Liver (tissue), 9 donors: ENCODE data around the gene TBX6. TPM values are rescaled to one million over a fixed set of nuclear protein-coding genes. Genes with fewer than 3 reads are reported as not detected.

Experiments
- DNase-seq: peaks from one replicate; pipeline ENCODE4 v3.0.0-alpha.2; 2017; ENCODE audit warnings: low spot score
- H3K27ac ChIP-seq, 2 donors: one replicate each; pipeline ENCODE4 v1.7.0; 2013; ENCODE audit warnings: inconsistent platforms in 2 of 2, low read length in 2 of 2, control low read depth in 1 of 2, low read depth in 1 of 2, mild to moderate bottlenecking in 1 of 2
- H3K27me3 ChIP-seq, 4 donors: one replicate each; pipeline versions ENCODE4 v1.6.1 to v1.7.0; 2013; ENCODE audit warnings: low read length in 3 of 4, inconsistent platforms in 1 of 4, mild to moderate bottlenecking in 1 of 4, moderate library complexity in 1 of 4; ENCODE audit not compliant: control insufficient read depth in 4 of 4, insufficient read depth in 4 of 4
- H3K36me3 ChIP-seq, 4 donors: one replicate each; pipeline versions ENCODE4 v1.6.1 to v1.7.0; 2013; ENCODE audit warnings: low read length in 3 of 4, mild to moderate bottlenecking in 3 of 4, low read depth in 1 of 4, moderate library complexity in 1 of 4; ENCODE audit not compliant: control insufficient read depth in 4 of 4, insufficient read depth in 3 of 4
- H3K4me1 ChIP-seq, 4 donors: one replicate each; pipeline versions ENCODE4 v1.6.1 to v1.7.0; 2013; ENCODE audit warnings: low read length in 3 of 4, mild to moderate bottlenecking in 3 of 4, moderate library complexity in 1 of 4; ENCODE audit not compliant: control insufficient read depth in 4 of 4, insufficient read depth in 4 of 4
- H3K4me3 ChIP-seq, 3 donors: one replicate each; pipeline versions ENCODE4 v1.6.1 to v1.7.0; 2013; ENCODE audit warnings: low read length in 3 of 3, control low read depth in 1 of 3, low read depth in 1 of 3, mild to moderate bottlenecking in 1 of 3
- H3K9ac ChIP-seq, 2 donors: one replicate each; pipeline ENCODE4 v1.7.0; 2013; ENCODE audit warnings: low read length in 2 of 2, mild to moderate bottlenecking in 2 of 2, moderate library complexity in 2 of 2, control low read depth in 1 of 2, low read depth in 1 of 2
- H3K9me3 ChIP-seq, 4 donors: one replicate each; pipeline versions ENCODE4 v1.6.1 to v1.7.0; 2013; ENCODE audit warnings: low read length in 3 of 4; ENCODE audit not compliant: control insufficient read depth in 4 of 4
- ATF3 ChIP-seq: IDR thresholded peaks from 2 replicates; pipeline ENCODE4 v1.6.1; 2016; ENCODE audit warnings: antibody characterized with exemption
- EGR1 ChIP-seq, 2 donors: IDR thresholded peaks; 2 replicates each; pipeline ENCODE4 v1.6.1; 2016 to 2018; ENCODE audit warnings: antibody characterized with exemption in 2 of 2, low read depth in 2 of 2
- FOXA1 ChIP-seq: IDR thresholded peaks from 2 replicates; pipeline ENCODE4 v1.6.1; 2016; ENCODE audit warnings: antibody characterized with exemption
- FOXA2 ChIP-seq: IDR thresholded peaks from 2 replicates; pipeline ENCODE4 v1.6.1; 2016; ENCODE audit warnings: antibody characterized with exemption
- GABPA ChIP-seq, 2 donors: IDR thresholded peaks in 1 of 2; conservative IDR thresholded peaks in 1 of 2; 2 replicates each; pipeline ENCODE4 v1.6.1; 2016; ENCODE audit warnings: antibody characterized with exemption in 2 of 2, mild to moderate bottlenecking in 1 of 2, moderate library complexity in 1 of 2
- HNF4A ChIP-seq, 2 donors: conservative IDR thresholded peaks; 2 replicates each; pipeline ENCODE4 v1.6.1; 2016; ENCODE audit warnings: antibody characterized with exemption in 2 of 2, mild to moderate bottlenecking in 2 of 2
- HNF4G ChIP-seq: IDR thresholded peaks from 2 replicates; pipeline ENCODE4 v1.6.1; 2016; ENCODE audit warnings: antibody characterized with exemption
- JUND ChIP-seq, 2 donors: IDR thresholded peaks; 2 replicates each; pipeline ENCODE4 v1.6.1; 2016; ENCODE audit warnings: antibody characterized with exemption in 2 of 2
- NR2F2 ChIP-seq: IDR thresholded peaks from 2 replicates; pipeline ENCODE4 v1.6.1; 2016; ENCODE audit warnings: antibody characterized with exemption
- RAD21 ChIP-seq, 2 donors: IDR thresholded peaks; 2 replicates each; pipeline ENCODE4 v1.6.1; 2016; ENCODE audit warnings: antibody characterized with exemption in 2 of 2, mild to moderate bottlenecking in 2 of 2
- REST ChIP-seq: IDR thresholded peaks from 2 replicates; pipeline ENCODE4 v1.6.1; 2016; ENCODE audit warnings: antibody characterized with exemption, mild to moderate bottlenecking
- SP1 ChIP-seq: IDR thresholded peaks from 2 replicates; pipeline ENCODE4 v1.6.1; 2018; ENCODE audit warnings: antibody characterized with exemption, mild to moderate bottlenecking
- YY1 ChIP-seq: IDR thresholded peaks from 2 replicates; pipeline ENCODE4 v1.6.1; 2016; ENCODE audit warnings: antibody characterized with exemption, mild to moderate bottlenecking
- WGBS: extraction: QIAGEN DNeasy Blood & Tissue Kit; methylation state at CpG from one replicate; pipeline ENCODE4 v1.1.7; 2013; 5-methylcytosine and 5-hydroxymethylcytosine counted together
- polyA plus RNA-seq, 2 donors: library from polyadenylated mRNA; stranded (reverse) in 1 of 2; unstranded in 1 of 2; fragments of 200-250 nt in 1 of 2; fragments of >200 nt in 1 of 2; fragmentation: Nextera tagmentation in 1 of 2; extraction: Ambion mirVana in 1 of 2; gene quantifications; one replicate each; pipeline versions ENCODE4 v1.2.1 to v1.2.3, GENCODE V29; 2013 to 2015
- total RNA-seq, 2 donors: library from RNA; depleted of rRNA; stranded (reverse); fragments of >200 nt; gene quantifications; one replicate each; pipeline ENCODE4 v1.2.3, GENCODE V29; 2014
- TF ChIP-seq, protein P1 (sequence below): IDR thresholded peaks from 2 replicates; pipeline ENCODE4 v1.6.1; 2016; ENCODE audit warnings: antibody characterized with exemption
- TF ChIP-seq, protein P2 (sequence below): IDR thresholded peaks from 2 replicates; pipeline ENCODE4 v1.6.1; 2016; ENCODE audit warnings: antibody characterized with exemption
- donor health status: healthy.
- donor health status: healthy.
- donor health status: healthy.
- donor health status: healthy.
- donor health status: healthy.

The TBX6 gene
- total and polyA plus RNA-seq, 4 donors: 0.09 to 0.26 (median 0.18) TPM

DNA sequence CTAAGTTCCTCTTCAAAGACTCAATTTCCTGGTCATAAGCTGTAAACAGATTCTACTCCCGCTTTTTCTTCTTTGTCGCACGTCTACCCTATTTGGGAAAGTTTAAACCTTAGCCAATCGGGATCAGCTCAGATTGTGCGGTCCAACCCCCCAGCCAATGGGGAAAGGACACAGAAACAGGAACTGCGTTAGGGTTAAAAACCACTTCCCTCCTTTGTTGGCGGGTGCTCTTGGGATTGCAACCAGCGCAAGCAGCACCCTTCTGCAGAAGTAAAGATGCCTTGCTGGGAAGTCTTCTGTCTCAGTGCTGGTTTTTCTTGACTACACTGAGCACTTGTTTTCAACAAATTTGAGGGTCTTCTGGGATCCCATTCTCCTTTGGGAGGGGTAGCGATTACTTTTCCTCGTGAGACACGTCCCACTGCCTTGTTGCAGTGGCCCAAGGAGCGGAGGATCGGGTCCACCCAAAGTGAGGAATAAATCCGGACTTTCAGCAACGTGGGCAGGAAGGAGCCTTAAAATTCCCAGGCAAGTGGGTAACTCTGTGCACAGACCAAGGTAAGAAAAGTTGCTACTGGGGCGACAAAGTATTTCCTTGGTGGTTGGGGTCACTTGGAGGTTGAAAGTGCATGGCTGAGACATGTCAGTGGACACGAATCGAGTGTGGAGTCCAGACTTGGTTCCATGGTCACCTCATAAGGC is 5.3 kb upstream of the TBX6 start:
- TF ChIP-seq NR2F2: no peak
- no peak for TF ChIP-seq REST
- no peak for TF ChIP-seq EGR1 (IDR thresholded peaks at IDR 0.05; ENCODE audit: low read depth in 2 of 2)
- no peak for TF ChIP-seq FOXA2
- no peak for TF ChIP-seq HNF4A (conservative IDR thresholded peaks at IDR 0.05)
- TF ChIP-seq, protein P1, sequence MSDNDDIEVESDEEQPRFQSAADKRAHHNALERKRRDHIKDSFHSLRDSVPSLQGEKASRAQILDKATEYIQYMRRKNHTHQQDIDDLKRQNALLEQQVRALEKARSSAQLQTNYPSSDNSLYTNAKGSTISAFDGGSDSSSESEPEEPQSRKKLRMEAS: no peak
- no peak for TF ChIP-seq FOXA1
- no peak for TF ChIP-seq ATF3
- TF ChIP-seq, protein P2, sequence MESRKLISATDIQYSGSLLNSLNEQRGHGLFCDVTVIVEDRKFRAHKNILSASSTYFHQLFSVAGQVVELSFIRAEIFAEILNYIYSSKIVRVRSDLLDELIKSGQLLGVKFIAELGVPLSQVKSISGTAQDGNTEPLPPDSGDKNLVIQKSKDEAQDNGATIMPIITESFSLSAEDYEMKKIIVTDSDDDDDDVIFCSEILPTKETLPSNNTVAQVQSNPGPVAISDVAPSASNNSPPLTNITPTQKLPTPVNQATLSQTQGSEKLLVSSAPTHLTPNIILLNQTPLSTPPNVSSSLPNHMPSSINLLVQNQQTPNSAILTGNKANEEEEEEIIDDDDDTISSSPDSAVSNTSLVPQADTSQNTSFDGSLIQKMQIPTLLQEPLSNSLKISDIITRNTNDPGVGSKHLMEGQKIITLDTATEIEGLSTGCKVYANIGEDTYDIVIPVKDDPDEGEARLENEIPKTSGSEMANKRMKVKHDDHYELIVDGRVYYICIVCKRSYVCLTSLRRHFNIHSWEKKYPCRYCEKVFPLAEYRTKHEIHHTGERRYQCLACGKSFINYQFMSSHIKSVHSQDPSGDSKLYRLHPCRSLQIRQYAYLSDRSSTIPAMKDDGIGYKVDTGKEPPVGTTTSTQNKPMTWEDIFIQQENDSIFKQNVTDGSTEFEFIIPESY: no peak
- no peak for TF ChIP-seq JUND (IDR thresholded peaks at IDR 0.05)
- no peak for TF ChIP-seq YY1
- no peak for TF ChIP-seq SP1
- no peak overlapping the region for H3K9ac ChIP-seq
- peak overlapping the region; percentile 78 to 82 for H3K27ac ChIP-seq
- peaks cover 0 to 13% (median 2%) of the 10 kb centered on the region in 4 donors for H3K9me3 ChIP-seq
- peaks cover 8 to 24% (median 15%) of the 10 kb centered on the region in 4 donors for H3K4me1 ChIP-seq
- H3K36me3 ChIP-seq: peaks cover 0 to 6% (median under 1%) of the 10 kb centered on the region in 4 donors
- 96% methylated on average over 18 of the region's 18 CpGs for WGBS
- DNase-seq: no peak
- no peaks in the 10 kb centered on the region for H3K27me3 ChIP-seq
- peak overlapping the region in 1 of 3 donors; percentile 11 for H3K4me3 ChIP-seq

DNA sequence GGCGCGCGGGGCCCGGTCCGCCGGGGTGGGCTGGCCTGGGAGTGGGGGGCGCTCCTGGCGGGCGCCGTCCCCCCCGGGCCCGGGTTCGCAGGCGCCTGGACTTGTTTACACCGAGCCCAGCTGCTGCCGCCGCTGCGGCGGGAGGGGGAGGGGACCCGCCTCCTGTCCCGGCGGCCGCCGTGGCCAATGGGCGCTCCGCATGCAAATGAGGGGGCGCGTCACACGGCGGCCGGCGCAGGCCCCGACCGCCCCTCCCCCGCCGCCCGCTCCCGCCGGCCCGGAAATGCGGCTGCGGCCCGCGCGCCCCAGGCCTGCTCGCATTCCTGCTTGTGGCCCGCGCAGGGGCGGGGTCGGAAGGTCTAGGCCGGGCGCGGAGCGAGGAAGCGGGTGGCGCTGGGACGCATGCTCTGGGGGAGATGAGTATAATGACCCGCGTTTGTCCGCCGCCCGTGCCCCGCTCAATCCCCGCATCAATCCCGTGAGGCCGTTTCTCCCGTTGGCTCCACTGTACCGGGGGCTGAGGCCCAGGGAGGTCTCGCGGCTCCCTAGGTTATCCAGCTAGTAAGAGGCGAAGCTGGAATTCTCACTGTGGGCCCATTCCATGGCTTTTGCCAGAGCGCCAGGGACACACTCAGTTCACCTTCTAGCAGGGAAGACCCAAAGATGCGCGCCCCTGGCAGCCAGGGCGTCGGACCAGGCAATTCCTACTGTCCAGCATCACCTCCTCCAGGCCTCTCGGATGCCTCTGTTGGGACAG is 4.6 kb upstream of the TBX6 start, which contains the start of gene YPEL3:
TSS of gene YPEL3 (minus strand) at position 109 of the 757 bp plus-strand sequence. CDS start 731 bp downstream, outside the sequence.
- peaks cover 0 to 13% (median 2%) of the 10 kb centered on the region in 4 donors for H3K9me3 ChIP-seq
- DNase-seq: peak; percentile 91
- peak within 1 kb of the TSS; percentile 82 to 86 for H3K27ac ChIP-seq
- no peaks in the 10 kb centered on the region for H3K27me3 ChIP-seq
- H3K9ac ChIP-seq: peak within 1 kb of the TSS; percentile 61 to 79
- peaks cover 8 to 30% (median 18%) of the 10 kb centered on the region in 4 donors for H3K4me1 ChIP-seq
- TF ChIP-seq HNF4G: no peak
- TF ChIP-seq, protein P2: no peak
- peak in 1 of 2 donors; percentile 64 for TF ChIP-seq GABPA (IDR thresholded peaks at IDR 0.05 in 1 of 2, conservative IDR thresholded peaks at IDR 0.05 in 1 of 2)
- peak; percentile 26 for TF ChIP-seq SP1
- TF ChIP-seq RAD21 (IDR thresholded peaks at IDR 0.05): peak in 1 of 2 donors; percentile 36
- peaks cover 0 to 6% (median under 1%) of the 10 kb centered on the region in 4 donors for H3K36me3 ChIP-seq
- WGBS: 10% methylated on average over 77 of the region's 77 CpGs
- peak within 1 kb of the TSS; percentile 66 to 86 (median 80) for H3K4me3 ChIP-seq
